Stimulated activated CD8-positive, alpha-beta memory T cell treated with anti-CD3 and anti-CD28 coated beads, Interleukin-7, amount 100 ng/mL, for 1 hour (primary cell): ENCODE results near the gene UNC119.
"Not testable (repeated sequence)": the region's sequence is repeated elsewhere in the genome, so short reads cannot be mapped to it uniquely, and the experiment has no call there.

Experiments
- DNase-seq, 2 donors: peaks; one replicate each; pipeline ENCODE4 v3.0.0-alpha.2; 2020; ENCODE audit warnings: low read depth in 2 of 2

Gene UNC119

DNA sequence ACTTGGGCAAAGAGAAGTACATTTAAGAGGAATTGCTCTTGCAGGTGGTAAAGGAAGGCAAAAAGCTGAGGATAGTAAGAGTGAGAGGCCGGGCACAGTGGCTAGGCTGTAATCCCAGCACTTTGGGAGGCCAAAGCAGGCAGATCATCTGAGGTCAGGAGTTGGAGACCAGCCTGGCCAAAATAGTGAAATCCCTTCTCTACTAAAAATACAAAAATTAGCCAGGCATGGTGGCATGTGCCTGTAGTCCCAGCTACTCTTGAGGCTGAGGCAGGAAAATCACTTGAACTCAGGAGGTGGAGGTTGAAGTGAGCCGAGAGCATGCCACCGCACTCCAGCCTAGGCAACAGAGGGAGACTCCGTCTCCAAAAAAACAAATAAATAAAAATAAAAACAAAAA, 30.1 kb downstream of the UNC119 start:
- not testable (repeated sequence) for DNase-seq

DNA sequence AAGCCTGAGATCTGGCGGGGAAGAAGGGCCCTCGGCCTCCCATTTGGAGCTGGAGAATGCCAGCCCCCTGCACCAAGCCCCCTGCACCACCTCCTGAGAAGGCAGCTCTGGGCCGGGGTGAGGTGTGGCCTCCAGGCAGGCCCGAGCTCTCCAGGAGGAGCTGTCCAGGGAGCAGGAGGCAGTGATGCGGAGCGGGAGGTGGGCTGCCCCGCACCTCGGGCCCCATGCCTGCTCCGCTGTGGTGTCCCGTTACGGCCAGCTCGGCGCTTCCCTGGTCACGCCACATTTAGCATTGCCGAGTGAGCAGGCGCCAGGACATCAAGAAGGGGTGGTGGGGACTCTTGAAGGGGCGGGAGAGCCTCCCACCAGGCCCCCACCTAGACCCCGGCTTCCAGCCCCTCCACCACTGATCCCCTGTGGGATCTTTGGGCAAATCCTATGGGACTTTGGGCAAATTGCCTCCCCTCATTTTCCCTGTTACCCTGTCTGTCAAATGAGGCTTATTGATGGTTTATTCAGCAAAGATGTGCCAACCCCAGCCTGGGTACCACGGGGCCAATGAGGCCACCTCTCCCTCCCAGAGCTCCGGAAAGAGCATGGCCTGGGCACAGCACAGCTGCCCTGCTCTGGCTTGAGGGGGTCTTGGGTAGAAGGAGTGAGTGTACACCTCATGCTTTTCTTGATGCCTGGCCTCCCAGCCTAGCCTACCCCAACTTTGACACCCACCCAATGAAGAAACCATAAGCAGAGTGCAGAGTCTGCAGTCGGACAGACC, 30.9 kb downstream of the UNC119 start:
- DNase-seq: no peak

DNA sequence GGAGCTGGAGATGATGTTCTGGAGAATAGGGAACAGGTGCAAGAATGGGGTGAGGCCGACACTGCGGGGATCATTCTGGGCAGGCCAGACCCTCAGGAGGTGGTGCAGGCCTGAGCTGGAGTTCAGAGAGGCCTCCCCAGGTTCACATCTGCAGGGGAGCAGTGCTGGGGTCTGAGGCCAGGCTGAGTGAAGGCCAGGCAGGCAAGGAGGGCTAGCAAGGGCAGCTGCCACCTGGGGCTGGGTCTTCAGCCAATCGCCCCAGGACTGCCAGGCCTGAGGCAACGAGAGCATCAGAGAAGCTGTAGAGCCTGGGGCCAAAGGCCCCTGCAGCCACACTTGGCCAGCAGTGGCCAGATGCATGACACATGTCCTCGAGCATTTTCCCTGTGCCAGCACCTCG, 31.7 kb downstream of the UNC119 start:
- DNase-seq: no peak

DNA sequence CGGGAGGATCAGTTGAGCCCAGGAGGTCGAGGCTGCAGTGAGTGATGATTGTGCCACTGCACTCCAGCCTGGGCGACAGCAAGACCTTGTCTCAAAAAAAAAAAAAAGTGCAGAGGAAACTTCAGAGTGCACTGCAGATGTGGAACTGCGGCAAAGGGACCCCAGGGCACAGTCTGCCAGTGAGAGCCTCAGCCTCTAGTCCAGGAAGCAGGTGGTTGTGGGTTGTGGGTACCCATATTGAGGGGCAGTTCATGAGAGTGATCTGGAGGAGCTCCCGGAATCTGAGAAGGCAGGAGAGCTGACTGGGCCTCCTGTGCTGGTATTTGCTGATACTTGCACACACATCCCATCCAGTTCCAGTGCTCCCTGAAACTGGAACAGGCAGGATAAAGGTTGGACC, 33.2 kb downstream of the UNC119 start:
- no peak for DNase-seq

DNA sequence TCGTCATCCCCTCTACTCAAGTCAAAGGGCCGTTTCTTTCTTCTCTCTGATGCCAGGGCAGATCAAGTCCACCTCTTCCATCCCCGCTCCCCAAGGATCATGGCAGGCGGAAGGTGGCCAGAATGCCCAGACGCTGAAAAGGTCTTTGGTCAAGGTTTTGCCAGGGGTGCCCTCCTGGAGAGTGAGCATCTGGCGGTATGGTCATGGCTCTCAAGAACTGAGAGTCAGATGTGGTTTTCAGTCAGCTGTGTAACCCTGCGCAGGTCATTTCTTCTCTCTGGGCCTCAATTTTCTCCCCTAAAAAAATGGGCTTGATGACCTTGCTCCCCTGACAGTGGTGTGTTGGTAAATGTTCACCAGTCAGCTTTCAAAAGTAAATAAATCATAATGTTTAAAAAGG, 33.8 kb downstream of the UNC119 start:
- DNase-seq: no peak

DNA sequence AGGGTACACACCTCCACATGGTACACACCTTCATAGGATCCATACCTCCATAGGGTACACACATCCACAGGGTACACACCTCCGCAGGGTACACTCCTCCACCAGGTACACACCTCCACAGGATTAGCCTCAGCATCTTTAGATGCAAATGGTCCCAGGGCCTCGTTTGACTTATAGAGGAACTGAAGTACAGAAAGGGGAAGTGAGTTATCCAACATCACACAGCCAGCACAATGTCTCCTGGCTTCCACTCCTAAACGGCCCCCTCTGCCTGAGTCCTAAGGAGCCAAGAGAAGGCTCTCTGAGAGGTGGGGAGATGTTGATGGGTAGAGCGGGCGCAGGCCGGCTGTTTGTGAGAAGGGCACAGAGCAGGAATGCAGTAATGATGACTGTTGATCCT, 34.3 kb downstream of the UNC119 start:
- DNase-seq: no peak

DNA sequence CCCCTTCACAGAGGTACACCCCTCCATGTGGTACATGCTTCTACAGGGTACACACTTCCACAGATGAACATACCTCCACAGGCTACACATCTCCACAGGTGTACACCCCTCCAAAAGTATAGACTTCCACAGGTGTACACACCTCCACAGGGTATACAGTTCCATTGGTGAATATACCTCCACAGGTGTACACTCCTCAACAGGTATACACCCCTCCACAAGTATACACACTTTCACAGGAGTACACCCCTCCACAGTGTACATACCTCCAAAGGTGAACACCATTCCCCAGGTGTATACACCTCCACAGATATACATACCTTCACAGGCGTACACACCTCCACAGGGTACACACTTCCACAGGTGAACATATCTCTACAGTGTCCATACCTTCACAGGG, 36.9 kb downstream of the UNC119 start:
- DNase-seq: no peak

DNA sequence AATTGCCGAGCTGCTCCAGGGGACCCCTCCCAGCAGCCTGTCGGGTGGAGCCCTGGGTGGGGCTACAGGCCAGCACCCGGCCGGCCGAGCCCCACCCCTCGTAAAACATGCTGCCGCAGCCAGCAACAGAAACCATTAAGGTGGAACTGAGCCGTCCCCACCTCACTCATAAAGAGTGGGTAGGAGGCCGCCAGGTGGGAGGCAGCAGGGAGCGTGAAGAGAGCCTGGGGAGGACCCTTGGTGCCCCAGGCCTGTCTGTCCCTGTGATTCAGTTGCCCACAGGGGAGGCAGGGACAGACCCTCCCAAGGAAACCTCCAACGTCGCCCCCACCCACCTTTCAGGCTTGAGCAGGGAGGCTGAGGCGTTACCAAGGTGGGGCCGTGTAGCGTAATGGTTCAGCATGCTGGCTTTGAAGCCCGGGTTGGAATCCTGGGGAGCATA, 37.8 kb downstream of the UNC119 start:
- DNase-seq: no peak

DNA sequence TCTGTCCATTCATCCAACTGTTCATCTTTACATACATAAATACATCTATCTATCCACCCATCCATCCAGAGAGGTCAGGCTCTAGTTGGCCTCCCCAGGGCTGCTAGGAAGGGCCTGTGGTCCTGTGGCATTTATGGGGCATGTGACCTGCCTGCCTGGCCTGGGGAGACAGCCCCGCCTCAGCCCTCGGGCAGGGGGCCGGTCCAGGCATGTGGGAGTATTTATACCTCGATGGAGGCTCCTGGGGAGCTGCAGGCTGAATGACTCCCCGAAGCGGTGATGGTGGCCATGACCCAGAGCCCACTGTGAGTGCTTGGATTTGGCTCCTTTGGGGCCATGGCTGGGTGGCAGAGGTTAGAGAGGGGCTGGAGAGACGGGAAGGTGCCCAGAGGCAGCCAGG, 38.9 kb downstream of the UNC119 start:
- no peak for DNase-seq

DNA sequence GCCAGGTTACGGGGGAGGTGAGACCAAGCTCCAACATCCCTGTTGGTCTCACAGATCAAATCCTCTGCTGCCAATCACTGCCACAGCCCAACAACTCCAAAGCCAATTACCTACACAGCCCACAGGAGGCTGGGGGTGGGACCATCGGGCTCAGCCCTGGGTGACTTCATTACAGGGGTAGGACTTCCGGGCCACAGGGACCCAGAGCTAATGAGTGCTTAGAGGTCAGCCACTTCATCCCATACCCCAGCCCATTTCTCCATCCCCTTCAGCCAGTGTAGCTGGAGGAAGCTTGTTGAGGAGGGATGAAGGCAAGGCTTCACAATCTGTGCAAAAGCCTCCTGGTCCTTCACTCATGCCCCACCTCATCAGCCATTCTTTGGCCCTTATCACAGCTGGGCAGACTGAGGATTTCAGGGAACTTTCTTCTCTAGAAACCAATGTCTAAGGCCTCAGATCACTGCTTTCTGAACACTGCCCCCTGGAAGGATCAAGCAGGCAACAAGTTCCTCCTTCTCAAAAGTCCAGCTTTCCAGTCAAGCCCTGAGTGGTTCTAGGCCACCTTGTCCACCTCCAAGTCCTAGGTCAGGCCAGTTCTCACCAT, 40.5 kb downstream of the UNC119 start:
- DNase-seq: no peak

DNA sequence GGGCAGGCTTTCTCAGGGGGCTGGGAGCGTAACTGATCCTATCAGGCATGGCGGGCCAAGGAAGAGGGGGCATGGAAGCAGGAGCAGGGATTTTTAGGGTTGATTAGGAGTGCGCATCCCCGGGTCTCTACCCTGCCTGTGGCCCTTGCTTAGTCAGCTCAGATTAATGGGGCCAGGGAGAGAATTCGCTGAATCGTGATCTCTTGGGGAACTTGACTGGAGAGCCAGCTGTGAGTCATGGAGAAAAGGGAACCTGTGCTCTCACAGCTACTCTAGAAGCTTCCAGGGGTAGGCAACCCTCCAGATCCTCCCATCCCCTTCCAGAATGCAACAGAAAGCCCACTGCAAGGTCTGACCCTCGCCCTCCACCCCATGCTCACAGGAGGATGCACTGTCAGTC, 42.6 kb downstream of the UNC119 start:
- DNase-seq: no peak

DNA sequence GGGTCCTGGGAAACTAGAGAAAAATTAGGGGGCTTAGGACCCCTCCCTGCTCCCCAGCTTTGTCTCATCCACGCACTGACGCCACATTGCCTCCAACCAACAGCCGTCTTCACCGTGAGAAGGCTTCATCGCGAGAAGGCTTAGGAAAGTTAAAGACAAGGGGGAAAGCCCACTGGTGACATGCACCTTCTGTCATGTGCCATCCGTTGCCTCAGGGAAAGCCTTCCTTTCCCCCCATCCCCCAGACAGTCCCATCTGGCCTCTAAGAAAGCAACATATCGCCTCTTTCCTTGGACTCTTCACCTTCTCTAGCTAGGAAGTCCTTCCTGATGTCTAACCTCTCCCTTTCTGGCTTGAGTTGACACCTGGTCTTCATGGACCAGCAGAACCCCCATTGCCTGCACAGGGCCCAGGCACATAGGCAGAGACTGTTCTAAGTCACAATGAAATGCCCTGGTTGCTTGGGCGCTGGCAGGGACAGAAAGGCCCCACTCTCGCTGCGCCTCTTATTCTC, 44.2 kb downstream of the UNC119 start:
- no peak for DNase-seq

DNA sequence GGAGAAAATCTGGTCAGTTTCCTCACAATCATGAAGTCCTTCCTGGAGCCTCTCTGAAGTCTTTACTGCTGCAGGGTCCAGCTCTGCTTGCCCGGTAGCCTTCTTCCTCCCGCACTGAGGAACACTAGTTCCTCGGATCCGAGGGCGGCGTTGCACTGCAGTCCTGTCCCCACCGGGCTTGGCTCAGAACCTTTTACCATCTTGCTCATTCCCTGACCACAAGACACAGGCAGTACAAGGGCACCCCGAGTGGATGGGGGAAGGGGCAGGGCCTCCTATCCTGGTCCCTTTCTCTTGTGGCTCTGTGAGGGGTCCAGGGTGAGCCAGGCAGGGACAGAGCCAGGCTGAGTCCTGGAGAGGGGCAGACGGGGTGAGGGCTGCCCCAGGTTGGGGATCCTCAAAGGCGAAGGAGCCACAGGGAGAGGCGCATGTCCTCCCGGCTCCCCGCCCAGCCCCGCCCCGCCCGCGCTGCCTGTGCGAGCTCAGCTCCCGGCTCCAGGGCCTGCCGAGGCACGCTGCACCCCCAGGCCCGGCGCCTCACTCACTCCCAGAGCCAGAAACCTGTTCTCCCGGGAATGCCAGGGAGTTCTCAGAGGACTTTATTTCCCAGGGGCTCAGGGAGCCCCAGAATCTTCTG, 44.7 kb downstream of the UNC119 start:
- no peak for DNase-seq

DNA sequence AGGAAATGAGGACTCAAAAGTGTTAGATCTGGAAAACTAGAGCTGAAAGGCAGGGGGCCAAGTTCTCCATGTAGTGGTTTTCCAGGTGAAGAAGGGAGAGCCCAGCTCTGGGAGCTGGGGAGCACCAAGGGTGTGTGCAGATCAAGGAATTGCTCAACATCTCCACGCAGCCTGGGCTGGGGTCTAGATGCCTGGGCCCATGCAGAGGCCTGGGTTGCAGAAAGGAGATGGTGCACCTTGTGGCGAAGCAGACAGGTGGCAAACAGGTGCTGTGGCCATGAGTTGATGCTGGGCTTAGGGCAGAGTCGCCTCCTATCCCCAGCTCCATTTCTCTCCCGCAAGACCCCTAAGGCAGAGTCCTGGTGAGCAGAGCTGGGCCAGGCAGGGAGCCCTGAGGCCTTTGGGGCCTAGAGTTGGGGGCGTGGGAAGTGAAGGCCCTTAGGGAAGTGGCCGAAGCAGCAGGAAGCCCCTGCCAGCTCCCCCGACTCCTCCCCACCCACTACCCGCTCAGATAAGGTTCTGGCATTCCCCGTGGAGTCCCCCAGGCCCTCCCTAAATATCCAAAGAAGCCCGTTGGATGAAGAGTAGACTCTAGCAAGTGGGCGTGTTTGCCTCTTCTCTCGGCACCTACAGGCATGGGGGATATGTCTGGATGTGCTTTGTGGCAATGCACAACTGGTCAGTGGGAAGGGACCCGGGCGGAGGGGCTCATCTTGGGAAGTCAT, 45.5 kb downstream of the UNC119 start:
- no peak for DNase-seq

DNA sequence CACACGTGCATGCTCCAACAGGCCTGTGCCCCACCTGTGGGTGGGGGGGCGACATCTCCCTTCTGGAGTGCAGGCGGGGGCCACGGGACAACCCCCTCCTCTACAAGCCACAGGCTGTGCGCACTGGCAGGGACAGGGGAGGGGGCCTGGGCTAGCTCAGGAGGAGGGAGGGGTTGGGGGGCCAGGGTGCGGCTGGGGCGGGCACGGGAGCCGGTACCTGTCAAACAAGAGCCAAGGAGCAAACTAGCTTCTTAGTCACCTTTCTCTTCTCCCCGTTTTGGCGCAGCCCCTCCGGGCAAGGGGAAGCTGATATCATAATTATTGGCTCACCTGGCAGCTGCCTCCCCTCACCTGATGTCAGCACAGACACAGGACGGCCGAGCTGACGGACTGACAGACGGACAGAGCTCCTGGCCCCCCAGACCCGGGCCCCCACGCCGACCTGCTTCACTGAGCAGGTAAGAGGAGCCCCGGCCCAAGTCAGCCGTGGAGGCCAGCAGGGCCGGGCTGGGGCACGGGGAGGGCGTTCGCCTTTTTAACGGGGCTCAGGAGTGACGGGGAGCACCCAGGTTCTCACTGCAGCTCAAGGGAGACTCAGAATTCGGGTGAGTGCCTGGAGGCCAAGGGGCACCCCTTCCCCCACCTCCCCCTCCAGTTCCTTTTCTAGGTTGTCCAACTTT, 46.3 kb downstream of the UNC119 start, which contains the start of gene FOXN1:
FOXN1 (plus strand) TSS at position 363 of the 680 bp plus-strand sequence. CDS start 17,622 bp downstream, outside the sequence.
- no peak for DNase-seq

DNA sequence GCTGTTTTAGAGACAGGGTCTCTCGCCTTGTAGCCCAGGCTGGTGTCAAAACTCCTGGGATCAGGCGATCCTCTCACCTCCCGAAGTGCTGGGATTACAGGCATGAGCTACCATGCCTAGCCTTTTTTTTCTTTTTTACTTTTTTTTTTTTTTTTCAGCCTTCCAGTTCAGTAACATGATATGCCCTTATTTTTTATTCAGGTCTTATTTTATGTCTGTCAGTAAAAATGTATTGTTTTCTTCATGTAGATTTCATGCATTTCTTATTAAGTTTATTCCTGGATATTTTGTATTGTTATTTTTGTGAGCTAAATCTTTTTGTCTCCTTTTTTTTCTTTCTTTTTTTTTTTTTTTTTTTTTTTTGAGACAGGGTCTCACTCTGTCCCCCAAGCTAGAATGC, 49.0 kb downstream of the UNC119 start:
- DNase-seq: no peak

DNA sequence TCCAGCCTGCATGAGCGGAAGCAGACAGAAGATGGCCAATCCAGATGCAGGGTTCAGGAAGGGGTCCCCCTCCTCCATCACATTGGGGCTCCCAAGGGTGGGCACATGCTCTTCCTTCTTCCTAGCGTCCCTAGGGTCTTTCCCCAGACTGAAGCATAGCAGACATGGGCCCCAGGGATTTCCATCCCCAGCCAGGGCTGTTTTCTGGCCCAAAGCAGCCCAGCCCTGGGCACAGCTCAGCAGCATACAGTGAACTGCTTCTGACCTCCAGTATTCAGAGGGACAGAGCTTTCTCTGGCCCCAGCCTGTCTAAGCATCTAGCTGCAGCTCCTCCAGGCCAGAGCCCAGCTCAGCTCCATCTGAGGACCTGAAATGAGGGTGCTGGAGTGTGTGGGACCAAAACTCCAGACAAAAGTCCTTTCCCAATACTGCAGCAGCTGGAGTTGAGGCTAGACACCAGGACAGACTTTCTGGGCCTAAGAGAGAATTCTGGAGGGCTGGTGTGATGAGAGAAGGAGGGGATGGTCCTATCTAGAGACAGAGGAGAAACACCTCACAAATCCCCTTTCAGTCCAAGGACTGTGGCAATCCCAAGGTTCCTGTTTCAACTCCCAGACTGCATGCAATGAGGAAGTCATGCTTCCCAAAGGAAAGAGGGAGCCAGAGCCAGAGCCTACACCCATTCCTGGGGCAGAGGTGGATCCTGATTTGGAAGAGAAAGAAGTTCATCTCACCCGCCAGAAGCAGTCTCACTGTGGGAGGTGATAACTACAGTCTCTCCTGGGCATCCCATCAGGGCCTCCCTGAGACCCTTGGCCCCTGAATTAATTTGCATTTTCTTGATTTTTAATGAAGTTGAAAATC, 50.8 kb downstream of the UNC119 start:
- no peak for DNase-seq

DNA sequence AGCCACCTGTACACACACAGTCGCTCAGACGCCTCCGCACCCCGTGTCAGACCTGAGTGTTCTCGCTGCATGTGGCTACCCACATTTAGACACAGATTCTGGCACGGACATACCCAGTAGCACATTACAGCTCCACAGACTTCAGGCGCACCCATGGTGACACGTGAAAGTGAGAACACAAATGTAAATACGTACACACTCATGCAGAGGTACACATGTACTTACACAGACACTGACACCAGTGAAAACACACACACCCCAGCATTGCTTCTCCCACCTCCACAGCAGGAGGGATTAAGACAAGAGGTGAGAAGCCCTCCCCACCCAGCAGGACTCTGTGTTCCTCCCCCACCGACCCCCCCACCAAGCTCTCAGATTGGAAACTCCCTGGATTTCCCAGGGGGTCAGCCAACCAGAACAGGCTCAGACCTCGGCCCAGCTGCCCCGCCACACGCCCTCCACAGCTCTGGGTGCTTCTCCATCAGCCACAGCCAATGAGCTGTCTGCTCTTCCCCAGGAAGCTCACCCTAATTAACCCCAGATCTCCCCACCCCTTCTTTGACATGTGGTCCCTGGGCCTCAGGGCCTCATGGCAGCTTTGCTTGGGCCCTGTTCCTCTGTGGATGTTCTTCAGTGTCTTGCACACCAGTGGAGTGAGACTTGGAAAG, 51.6 kb downstream of the UNC119 start:
- no peak for DNase-seq

DNA sequence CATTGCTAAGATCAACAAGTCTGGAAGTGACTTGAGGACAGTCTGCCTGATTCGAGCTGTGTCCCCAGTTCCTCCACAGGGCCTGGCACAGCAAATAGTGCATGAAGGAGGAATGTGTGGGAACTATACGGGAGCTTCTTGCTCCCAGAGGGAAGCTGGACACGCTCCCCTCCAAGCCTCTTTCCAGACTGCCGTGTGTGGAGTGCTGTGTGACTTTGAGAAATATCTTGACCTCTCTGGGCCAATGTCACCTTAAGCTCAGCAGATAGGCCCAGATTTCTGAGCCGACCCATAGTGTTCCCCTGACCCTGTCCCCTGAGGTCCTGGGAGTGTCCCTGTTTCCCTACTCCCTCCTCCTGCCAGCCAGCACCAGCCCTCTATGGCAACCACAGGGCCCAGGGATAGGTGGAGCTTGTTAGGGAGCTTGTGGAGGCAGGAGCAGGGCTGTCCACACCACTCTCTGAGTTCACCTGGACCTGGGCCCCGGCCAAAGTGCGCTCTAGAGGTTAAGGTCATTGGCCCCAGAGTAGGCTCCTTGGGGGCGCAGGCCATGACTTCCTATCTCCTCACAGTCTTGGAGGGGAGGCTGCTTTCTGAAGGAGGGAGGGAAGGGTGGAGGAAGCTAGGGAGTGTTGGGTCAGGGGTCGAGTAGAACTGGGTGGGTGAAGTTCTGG, 52.6 kb downstream of the UNC119 start:
- DNase-seq: no peak

DNA sequence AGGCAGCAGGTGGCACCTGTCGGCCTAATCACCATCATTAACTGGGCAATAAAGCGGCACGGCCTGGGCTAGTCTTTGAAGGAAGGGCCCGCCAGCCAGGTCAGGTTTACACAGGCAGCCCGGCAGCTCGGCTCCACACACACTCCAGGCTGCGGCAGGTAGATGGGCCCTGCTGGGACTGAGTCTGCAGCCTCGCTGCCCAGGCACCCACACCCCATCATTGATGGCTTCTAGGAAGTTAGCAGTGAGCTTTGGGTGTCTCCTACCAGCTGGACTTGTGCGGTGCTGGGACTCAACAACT, 53.1 kb downstream of the UNC119 start:
- DNase-seq: no peak
